ENCODE results near the gene MC2R.

Gene MC2R

GRCh38 chr18:13915391-13915790 lies at the start of gene MC2R:
MC2R (minus strand) TSS chr18:13915536; CDS start chr18:13885518, 30,018 bp downstream.
- DNase-seq (ENCODE audit: low read depth in 2 of 2) = no peak

GRCh38 chr18:13945811-13946210 lies 30.5 kb upstream of the MC2R start:
- no peak for DNase-seq (ENCODE audit: low read depth in 2 of 2)

GRCh38 chr18:13943338-13943737 lies 28.0 kb upstream of the MC2R start:
- DNase-seq (ENCODE audit: low read depth in 2 of 2) = no peak

GRCh38 chr18:13940326-13940725 lies 25.0 kb upstream of the MC2R start:
- no peak for DNase-seq (ENCODE audit: low read depth in 2 of 2)

GRCh38 chr18:13934676-13935075 lies 19.3 kb upstream of the MC2R start:
- no peak for DNase-seq (ENCODE audit: low read depth in 2 of 2)

- DNase-seq (ENCODE audit: low read depth in 2 of 2) = no peak
Measured at GRCh38 chr18:13934058-13934457, 18.7 kb upstream of the MC2R start.

- DNase-seq (ENCODE audit: low read depth in 2 of 2) = no peak
Measured at GRCh38 chr18:13932285-13933025, 17.1 kb upstream of the MC2R start.

GRCh38 chr18:13930964-13931363 lies 15.6 kb upstream of the MC2R start:
- DNase-seq (ENCODE audit: low read depth in 2 of 2) = no peak

- no peak for DNase-seq (ENCODE audit: low read depth in 2 of 2)
Measured at GRCh38 chr18:13923221-13923620, 7.9 kb upstream of the MC2R start.

- no peak for DNase-seq (ENCODE audit: low read depth in 2 of 2)
Measured at GRCh38 chr18:13918898-13919297, 3.6 kb upstream of the MC2R start.

GRCh38 chr18:13917401-13917800 lies 2.1 kb upstream of the MC2R start:
- no peak for DNase-seq (ENCODE audit: low read depth in 2 of 2)

- DNase-seq (ENCODE audit: low read depth in 2 of 2) = no peak
Measured at GRCh38 chr18:13916559-13916958, 1.2 kb upstream of the MC2R start.

GRCh38 chr18:13915995-13916431 lies 677 bp upstream of the MC2R start:
- DNase-seq (ENCODE audit: low read depth in 2 of 2) = no peak

- DNase-seq (ENCODE audit: low read depth in 2 of 2) = no peak
Measured at GRCh38 chr18:13914756-13915155, 580 bp downstream of the MC2R start.

- DNase-seq (ENCODE audit: low read depth in 2 of 2) = no peak
Measured at GRCh38 chr18:13914170-13914569, 1.2 kb downstream of the MC2R start.

- no peak for DNase-seq (ENCODE audit: low read depth in 2 of 2)
Measured at GRCh38 chr18:13913205-13913604, 2.1 kb downstream of the MC2R start.

GRCh38 chr18:13912601-13913000 lies 2.7 kb downstream of the MC2R start:
- no peak for DNase-seq (ENCODE audit: low read depth in 2 of 2)

- no peak for DNase-seq (ENCODE audit: low read depth in 2 of 2)
Measured at GRCh38 chr18:13910986-13911385, 4.3 kb downstream of the MC2R start.

- DNase-seq (ENCODE audit: low read depth in 2 of 2) = no peak
Measured at GRCh38 chr18:13910501-13910900, 4.8 kb downstream of the MC2R start.

GRCh38 chr18:13909141-13909940 lies 6.0 kb downstream of the MC2R start:
- no peak for DNase-seq (ENCODE audit: low read depth in 2 of 2)

GRCh38 chr18:13900633-13901032 lies 14.7 kb downstream of the MC2R start:
- no peak for DNase-seq (ENCODE audit: low read depth in 2 of 2)

GRCh38 chr18:13895505-13896033 lies 19.8 kb downstream of the MC2R start:
- no peak for DNase-seq (ENCODE audit: low read depth in 2 of 2)

GRCh38 chr18:13894531-13894930 lies 20.8 kb downstream of the MC2R start:
- no peak for DNase-seq (ENCODE audit: low read depth in 2 of 2)

Data from stimulated activated CD8-positive, alpha-beta memory T cell treated with anti-CD3 and anti-CD28 coated beads, Interleukin-15, amount 100 ng/mL, for 48 hours (primary cell).